Hepatocyte (in vitro differentiated cells): ENCODE measurements around the gene HLA-B. TPM values are rescaled to one million over a fixed set of nuclear protein-coding genes. Genes with fewer than 3 reads are reported as not detected.

Source experiments
- DNase-seq: peaks from one replicate; pipeline ENCODE4 v3.0.0-alpha.2; 2016; ENCODE audit warnings: low spot score
- H2AFZ ChIP-seq: fragments of 200-600 bp; sonication (generic); 2 replicates; pipeline ENCODE4 v1.6.0; 2016; ENCODE audit warnings: antibody characterized with exemption, mild to moderate bottlenecking
- H3K27ac ChIP-seq: fragments of 200-600 bp; sonication (generic); 2 replicates; pipeline ENCODE4 v1.5.1; 2016; ENCODE audit warnings: mild to moderate bottlenecking
- H3K27me3 ChIP-seq: fragments of 200-600 bp; sonication (generic); 2 replicates; pipeline ENCODE4 v1.6.1; 2016
- H3K36me3 ChIP-seq: fragments of 200-600 bp; sonication (generic); replicated peaks from 2 replicates; pipeline ENCODE4 v1.5.1; 2016; ENCODE audit warnings: low read depth; ENCODE audit not compliant: insufficient read depth
- H3K4me1 ChIP-seq: fragments of 200-600 bp; sonication (generic); 2 replicates; pipeline ENCODE4 v1.5.1; 2016; ENCODE audit warnings: mild to moderate bottlenecking, moderate library complexity; ENCODE audit not compliant: insufficient read depth
- H3K4me2 ChIP-seq: fragments of 200-600 bp; sonication (generic); 2 replicates; pipeline ENCODE4 v1.6.0; 2016
- H3K4me3 ChIP-seq: fragments of 200-600 bp; sonication (generic); 2 replicates; pipeline ENCODE4 v1.5.1; 2016; ENCODE audit warnings: mild to moderate bottlenecking
- H3K79me2 ChIP-seq: fragments of 200-600 bp; sonication (generic); 2 replicates; pipeline ENCODE4 v1.6.0; 2017; ENCODE audit warnings: mild to moderate bottlenecking
- H3K9me2 ChIP-seq: fragments of 200-600 bp; sonication (generic); replicated peaks from 2 replicates; pipeline ENCODE4 v1.6.0; 2017; ENCODE audit warnings: mild to moderate bottlenecking; ENCODE audit not compliant: insufficient read depth
- H3K9me3 ChIP-seq: fragments of 200-600 bp; sonication (generic); 2 replicates; pipeline ENCODE4 v1.5.1; 2016; ENCODE audit warnings: low read depth, mild to moderate bottlenecking
- H4K20me1 ChIP-seq: fragments of 200-600 bp; sonication (generic); 2 replicates; pipeline ENCODE4 v1.6.0; 2016; ENCODE audit warnings: mild to moderate bottlenecking; ENCODE audit not compliant: insufficient read depth, poor library complexity, severe bottlenecking
- CTCF ChIP-seq: fragments of 200-600 bp; sonication (generic); IDR thresholded peaks from 2 replicates; pipeline ENCODE4 v1.5.1; 2016; ENCODE audit warnings: antibody characterized with exemption, mild to moderate bottlenecking; ENCODE audit not compliant: poor library complexity
- EZH2 ChIP-seq: fragments of 200-600 bp; sonication (generic); IDR thresholded peaks from 2 replicates; pipeline ENCODE4 v1.6.1; 2016; ENCODE audit warnings: antibody characterized with exemption, mild to moderate bottlenecking, borderline replicate concordance
- EZH2phosphoT487 ChIP-seq: fragments of 200-600 bp; sonication (generic); IDR thresholded peaks from one replicate; pipeline ENCODE4 v1.6.1; 2018; ENCODE audit warnings: antibody characterized with exemption, mild to moderate bottlenecking, low read depth, moderate library complexity; ENCODE audit not compliant: unreplicated experiment, severe bottlenecking
- WGBS: methylation state at CpG from one replicate; pipeline ENCODE4 v1.1.6; 2016; ENCODE audit warnings: low lambda C conversion rate; ENCODE audit errors: missing lambda C conversion rate; 5-methylcytosine and 5-hydroxymethylcytosine counted together
- polyA plus RNA-seq: library from polyadenylated mRNA; unstranded; fragments of >200 nt; fragmentation: Nextera tagmentation; extraction: Ambion mirVana; gene quantifications from 2 replicates; pipeline ENCODE4 v1.2.1, GENCODE V29; 2016
- total RNA-seq: library from RNA; depleted of rRNA; stranded (reverse); fragments of >200 nt; gene quantifications from 2 replicates; pipeline ENCODE4 v1.2.3, GENCODE V29; 2014

HLA-B gene
- total and polyA plus RNA-seq, 2 experiments from 2014 or later: 52.2 to 151 TPM

- no peak for DNase-seq
- H3K9me2 ChIP-seq: no peaks in the 10 kb centered on the region
- TF ChIP-seq CTCF: no peak
- no peak for TF ChIP-seq EZH2
- no peak for TF ChIP-seq EZH2phosphoT487
- H3K79me2 ChIP-seq: no peaks in the 10 kb centered on the region
- no peaks in the 10 kb centered on the region for H3K4me1 ChIP-seq
- H2AFZ ChIP-seq: no peak overlapping the region
- no peak overlapping the region for H3K4me2 ChIP-seq
- H4K20me1 ChIP-seq: no peaks in the 10 kb centered on the region
- H3K27ac ChIP-seq: no peak overlapping the region
- H3K36me3 ChIP-seq: no peaks in the 10 kb centered on the region
- H3K4me3 ChIP-seq: no peak overlapping the region
- WGBS: 61% methylated on average over 11 of the region's 11 CpGs
- no peaks in the 10 kb centered on the region for H3K27me3 ChIP-seq
- no peaks in the 10 kb centered on the region for H3K9me3 ChIP-seq
These were observed 6.6 kb downstream of the HLA-B start for GRCh38 chr6:31350196-31351032.

GRCh38 chr6:31349301-31349700 is 7.7 kb downstream of the HLA-B start:
- WGBS: 80% methylated on average over 4 of the region's 4 CpGs
- no peaks in the 10 kb centered on the region for H3K36me3 ChIP-seq
- no peak for DNase-seq
- no peak overlapping the region for H3K4me2 ChIP-seq
- H3K27me3 ChIP-seq: no peaks in the 10 kb centered on the region
- no peak overlapping the region for H3K27ac ChIP-seq
- H2AFZ ChIP-seq: no peak overlapping the region
- no peaks in the 10 kb centered on the region for H3K9me3 ChIP-seq
- H3K4me1 ChIP-seq: no peaks in the 10 kb centered on the region
- H3K9me2 ChIP-seq: no peaks in the 10 kb centered on the region
- no peak for TF ChIP-seq CTCF
- no peak for TF ChIP-seq EZH2phosphoT487
- TF ChIP-seq EZH2: no peak
- H4K20me1 ChIP-seq: no peaks in the 10 kb centered on the region
- H3K4me3 ChIP-seq: no peak overlapping the region
- H3K79me2 ChIP-seq: no peaks in the 10 kb centered on the region

- Histone ChIP-seq H2AFZ (no peak overlapping the region), H3K4me2 (no peak overlapping the region), H3K9me2 (no peaks in the 10 kb centered on the region), H3K9me3 (no peaks in the 10 kb centered on the region), H3K27ac (no peak overlapping the region), H3K36me3 (no peaks in the 10 kb centered on the region), H3K27me3 (no peaks in the 10 kb centered on the region), H3K4me3 (no peak overlapping the region), H3K79me2 (no peaks in the 10 kb centered on the region), H4K20me1 (no peaks in the 10 kb centered on the region), H3K4me1 (no peaks in the 10 kb centered on the region)
- TF ChIP-seq EZH2phosphoT487 (no peak), EZH2 (no peak)
- no peak for DNase-seq
- 61% methylated on average over 5 of the region's 5 CpGs for WGBS
These were observed 11.8 kb downstream of the HLA-B start for GRCh38 chr6:31345026-31345730.

GRCh38 chr6:31340228-31340627 is 16.8 kb downstream of the HLA-B start:
- no peaks in the 10 kb centered on the region for H3K79me2 ChIP-seq
- no peaks in the 10 kb centered on the region for H4K20me1 ChIP-seq
- no peak for DNase-seq
- no peaks in the 10 kb centered on the region for H3K36me3 ChIP-seq
- no peak overlapping the region for H2AFZ ChIP-seq
- H3K4me2 ChIP-seq: no peak overlapping the region
- H3K27me3 ChIP-seq: no peaks in the 10 kb centered on the region
- H3K9me2 ChIP-seq: no peaks in the 10 kb centered on the region
- no peaks in the 10 kb centered on the region for H3K4me1 ChIP-seq
- no peak overlapping the region for H3K4me3 ChIP-seq
- H3K27ac ChIP-seq: no peak overlapping the region
- no peak for TF ChIP-seq EZH2phosphoT487
- TF ChIP-seq CTCF: no peak
- TF ChIP-seq EZH2: no peak
- H3K9me3 ChIP-seq: no peaks in the 10 kb centered on the region
